ENCODE measurements around the gene GMPPB.

The GMPPB gene

GRCh38 chr3:49704629-49705028, 19.1 kb downstream of the GMPPB start:
- TF ChIP-seq EP300 (IDR thresholded peaks at IDR 0.05; ENCODE audit: borderline replicate concordance) (no peak), YY1 (IDR thresholded peaks at IDR 0.05; ENCODE audit: low read depth) (no peak), NFIC (IDR thresholded peaks at IDR 0.05) (no peak)

- TF ChIP-seq RAD21 (IDR thresholded peaks at IDR 0.05; ENCODE audit: low read depth) = no peak
- no peak for TF ChIP-seq MAX (IDR thresholded peaks at IDR 0.05)
- no peak for TF ChIP-seq TAF1 (IDR thresholded peaks at IDR 0.05; ENCODE audit: low read depth)
- TF ChIP-seq EGR1 (IDR thresholded peaks at IDR 0.05) = no peak
Measured at GRCh38 chr3:49703956-49704355, 19.8 kb downstream of the GMPPB start.

GRCh38 chr3:49703443-49703927, 20.3 kb downstream of the GMPPB start:
- TF ChIP-seq RAD21 (IDR thresholded peaks at IDR 0.05; ENCODE audit: low read depth) (peak; percentile 74), NFIC (IDR thresholded peaks at IDR 0.05) (no peak), ZBTB7A (IDR thresholded peaks at IDR 0.05; ENCODE audit: low read depth) (0 out of 2 replicates have a peak, but pooled peaks have one; percentile 55)

GRCh38 chr3:49702672-49703071, 21.1 kb downstream of the GMPPB start:
- no peak for TF ChIP-seq FOXM1 (IDR thresholded peaks at IDR 0.05; ENCODE audit: borderline replicate concordance, low read depth)

- TF ChIP-seq RAD21 (IDR thresholded peaks at IDR 0.05; ENCODE audit: low read depth) = peak; percentile 18; the same call in 1 of the 2 replicates
- no peak for TF ChIP-seq EGR1 (IDR thresholded peaks at IDR 0.05)
- TF ChIP-seq TEAD4 (IDR thresholded peaks at IDR 0.05) = peak; percentile 26; the same call in 1 of the 2 replicates
Measured at GRCh38 chr3:49701388-49702077, 22.2 kb downstream of the GMPPB start.

- TF ChIP-seq TCF12 (IDR thresholded peaks at IDR 0.05; ENCODE audit: low read depth) (no peak), TAF1 (IDR thresholded peaks at IDR 0.05; ENCODE audit: low read depth) (no peak), REST (IDR thresholded peaks at IDR 0.05; ENCODE audit: low read depth) (no peak), NFIC (IDR thresholded peaks at IDR 0.05) (no peak), CREB1 (IDR thresholded peaks at IDR 0.05; ENCODE audit: low read depth) (no peak), TEAD4 (IDR thresholded peaks at IDR 0.05) (no peak), USF1 (IDR thresholded peaks at IDR 0.05) (no peak), RAD21 (IDR thresholded peaks at IDR 0.05; ENCODE audit: low read depth) (no peak), MAX (IDR thresholded peaks at IDR 0.05) (no peak), CEBPB (IDR thresholded peaks at IDR 0.05) (no peak), FOXM1 (IDR thresholded peaks at IDR 0.05; ENCODE audit: borderline replicate concordance, low read depth) (no peak)
Measured at GRCh38 chr3:49700453-49701128, 23.2 kb downstream of the GMPPB start.

- TF ChIP-seq EP300 (IDR thresholded peaks at IDR 0.05; ENCODE audit: borderline replicate concordance) = no peak
- no peak for TF ChIP-seq YY1 (IDR thresholded peaks at IDR 0.05; ENCODE audit: low read depth)
- TF ChIP-seq TEAD4 (IDR thresholded peaks at IDR 0.05) = no peak
- TF ChIP-seq CREB1 (IDR thresholded peaks at IDR 0.05; ENCODE audit: low read depth) = no peak
- no peak for TF ChIP-seq FOXM1 (IDR thresholded peaks at IDR 0.05; ENCODE audit: borderline replicate concordance, low read depth)
- no peak for TF ChIP-seq NFIC (IDR thresholded peaks at IDR 0.05)
- no peak for TF ChIP-seq RAD21 (IDR thresholded peaks at IDR 0.05; ENCODE audit: low read depth)
- TF ChIP-seq EGR1 (IDR thresholded peaks at IDR 0.05) = no peak
- no peak for TF ChIP-seq TAF1 (IDR thresholded peaks at IDR 0.05; ENCODE audit: low read depth)
- no peak for TF ChIP-seq TCF12 (IDR thresholded peaks at IDR 0.05; ENCODE audit: low read depth)
- TF ChIP-seq ZBTB7A (IDR thresholded peaks at IDR 0.05; ENCODE audit: low read depth) = no peak
- TF ChIP-seq CEBPB (IDR thresholded peaks at IDR 0.05) = no peak
- no peak for TF ChIP-seq REST (IDR thresholded peaks at IDR 0.05; ENCODE audit: low read depth)
- no peak for TF ChIP-seq USF1 (IDR thresholded peaks at IDR 0.05)
- no peak for TF ChIP-seq MAX (IDR thresholded peaks at IDR 0.05)
Measured at GRCh38 chr3:49700014-49700413, 23.7 kb downstream of the GMPPB start.

All from Ishikawa (cell line).